NCI-H510A (cell line): ENCODE measurements around the gene DIAPH3.

Experiments
- DNase-seq: peaks from one replicate; lab custom pipeline; 2025; lab: John Stamatoyannopoulos, UW

Gene DIAPH3

GRCh38 chr13:59874973-59875372 lies 288.8 kb downstream of the DIAPH3 start:
- no peak for DNase-seq

- DNase-seq, result no peak
Observed at GRCh38 chr13:59873856-59874255, 289.9 kb downstream of the DIAPH3 start.

GRCh38 chr13:59873309-59873708 lies 290.4 kb downstream of the DIAPH3 start:
- DNase-seq, result no peak

GRCh38 chr13:59867867-59868266 lies 295.9 kb downstream of the DIAPH3 start:
- no peak for DNase-seq

- DNase-seq, result no peak
Observed at GRCh38 chr13:59865398-59865797, 298.3 kb downstream of the DIAPH3 start.

GRCh38 chr13:59863621-59864020 lies 300.1 kb downstream of the DIAPH3 start:
- DNase-seq, result no peak

GRCh38 chr13:59861676-59862075 lies 302.1 kb downstream of the DIAPH3 start:
- DNase-seq, result no peak

- DNase-seq, result no peak
Observed at GRCh38 chr13:59856281-59856810, 307.4 kb downstream of the DIAPH3 start.

- no peak for DNase-seq
Observed at GRCh38 chr13:59846845-59847620, 316.7 kb downstream of the DIAPH3 start.

- DNase-seq, result no peak
Observed at GRCh38 chr13:59843040-59843439, 320.7 kb downstream of the DIAPH3 start.

GRCh38 chr13:59842507-59842906 lies 321.2 kb downstream of the DIAPH3 start:
- no peak for DNase-seq

GRCh38 chr13:59839186-59839585 lies 324.5 kb downstream of the DIAPH3 start:
- DNase-seq, result no peak

GRCh38 chr13:59837101-59837500 lies 326.6 kb downstream of the DIAPH3 start:
- no peak for DNase-seq

- no peak for DNase-seq
Observed at GRCh38 chr13:59835569-59835968, 328.2 kb downstream of the DIAPH3 start.

- DNase-seq, result no peak
Observed at GRCh38 chr13:59834801-59835200, 328.9 kb downstream of the DIAPH3 start.

GRCh38 chr13:59829690-59830089 lies 334.0 kb downstream of the DIAPH3 start:
- DNase-seq, result no peak

GRCh38 chr13:59823486-59823885 lies 340.2 kb downstream of the DIAPH3 start:
- no peak for DNase-seq

GRCh38 chr13:59809564-59809963 lies 354.2 kb downstream of the DIAPH3 start:
- no peak for DNase-seq

GRCh38 chr13:59806801-59807200 lies 356.9 kb downstream of the DIAPH3 start:
- DNase-seq, result no peak

- no peak for DNase-seq
Observed at GRCh38 chr13:59801107-59801880, 362.4 kb downstream of the DIAPH3 start.

GRCh38 chr13:59793107-59793506 lies 370.6 kb downstream of the DIAPH3 start:
- no peak for DNase-seq

- no peak for DNase-seq
Observed at GRCh38 chr13:59790626-59791025, 373.1 kb downstream of the DIAPH3 start.

- no peak for DNase-seq
Observed at GRCh38 chr13:59789558-59789957, 374.2 kb downstream of the DIAPH3 start.
